Activated naive CD4-positive, alpha-beta T cell treated with anti-CD3 and anti-CD28 coated beads for 36 hours (primary cell): ENCODE results near the gene TRDN. TPM values are rescaled to one million over a fixed set of nuclear protein-coding genes. Genes with fewer than 3 reads are reported as not detected.

Experiments
- CTCF ChIA-PET: fragments of 350-600 bp; sonication (Branson Sonifier 250); formaldehyde crosslinking; loops from one replicate; lab custom pipeline; 2021; ENCODE audit warnings: antibody characterized with exemption; lab: Charles Lee
- DNase-seq: peaks from one replicate; pipeline ENCODE4 v3.0.0-alpha.2; 2020
- H3K27ac Mint-ChIP-seq: one replicate; pipeline ENCODE4 v1.8.0; 2021; ENCODE audit warnings: mild to moderate bottlenecking, mixed read lengths
- H3K27me3 Mint-ChIP-seq: one replicate; pipeline ENCODE4 v1.8.0; 2021; ENCODE audit warnings: low read depth, mixed read lengths
- H3K36me3 Mint-ChIP-seq: one replicate; pipeline ENCODE4 v1.8.0; 2021; ENCODE audit warnings: low read depth, mixed read lengths
- H3K4me1 Mint-ChIP-seq: one replicate; pipeline ENCODE4 v1.8.0; 2021; ENCODE audit warnings: low read depth, mixed read lengths
- H3K4me3 Mint-ChIP-seq: one replicate; pipeline ENCODE4 v1.8.0; 2021; ENCODE audit warnings: mild to moderate bottlenecking, moderate library complexity, mixed read lengths
- H3K9me3 Mint-ChIP-seq: one replicate; pipeline ENCODE4 v1.8.0; 2021; ENCODE audit warnings: mixed read lengths
- intact Hi-C: fragments of 100-400 bp; cut with micrococcal nuclease; formaldehyde crosslinking; loops from one replicate; pipeline ENCODE4 v1.15.1; 2023
- total RNA-seq, 2 experiments: library from RNA; stranded (reverse); gene quantifications; one replicate each; pipeline ENCODE4 v1.2.3, GENCODE V29; 2021

TRDN gene
- total RNA-seq, 2 experiments from 2014 or later, result not detected

GRCh38 chr6:123415844-123416468 lies 220.8 kb downstream of the TRDN start:
- H3K27me3 Mint-ChIP-seq, result peaks cover 2% of the 10 kb centered on the region
- no peak overlapping the region for H3K27ac Mint-ChIP-seq
- H3K4me1 Mint-ChIP-seq, result no peaks in the 10 kb centered on the region
- H3K4me3 Mint-ChIP-seq, result no peak overlapping the region
- CTCF ChIA-PET, result interaction anchor here (0.6 to 1.0 kb wide), 2 partner anchors 10 to 300 kb away, joined by 3 to 7 read pairs; no protein-coding TSS in a partner anchor
- intact Hi-C loops, result loop anchor here (1.0 to 10.0 kb wide), 4 partner anchors 299 to 1436 kb away; no protein-coding TSS in a partner anchor
- no peaks in the 10 kb centered on the region for H3K36me3 Mint-ChIP-seq
- H3K9me3 Mint-ChIP-seq, result no peaks in the 10 kb centered on the region
- peak; percentile 65 for DNase-seq

- H3K4me1 Mint-ChIP-seq, result no peaks in the 10 kb centered on the region
- intact Hi-C loops, result no loop called here
- CTCF ChIA-PET, result no interaction called here
Observed at GRCh38 chr6:123404975-123405374, 231.8 kb downstream of the TRDN start.

DNA sequence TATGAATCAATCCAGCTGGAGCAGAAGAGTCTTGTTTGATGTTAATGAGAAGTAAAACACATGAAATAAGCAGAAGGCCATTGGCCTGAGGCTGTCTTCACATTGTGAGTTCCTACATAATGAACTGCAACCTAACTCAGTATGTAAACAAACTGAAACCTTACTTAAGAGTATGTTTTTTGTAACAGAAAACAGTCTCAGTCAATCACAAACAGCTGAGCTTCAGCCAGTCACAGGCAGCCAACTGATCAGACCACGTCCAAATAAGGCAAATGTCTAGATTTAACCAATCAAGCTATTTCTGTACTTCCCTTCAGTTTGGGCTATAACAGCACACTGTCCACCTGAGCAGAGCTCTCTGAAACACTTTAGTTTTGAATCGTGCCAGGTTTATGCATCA lies 234.7 kb downstream of the TRDN start:
- Mint-ChIP-seq H3K4me3 (no peak overlapping the region), H3K27ac (no peak overlapping the region), H3K4me1 (no peaks in the 10 kb centered on the region), H3K27me3 (no peaks in the 10 kb centered on the region), H3K36me3 (no peaks in the 10 kb centered on the region), H3K9me3 (no peaks in the 10 kb centered on the region)
- intact Hi-C loops, result no loop called here
- no peak for DNase-seq
- CTCF ChIA-PET, result interaction anchor here (0.6 kb wide), 1 partner anchor 312 kb away, joined by 3 read pairs; no protein-coding TSS in a partner anchor

More at GRCh38 chr6:123404975-123405374, 231.8 kb downstream of the TRDN start:
- no peaks in the 10 kb centered on the region for H3K27me3 Mint-ChIP-seq
- H3K27ac Mint-ChIP-seq, result no peak overlapping the region
- H3K4me3 Mint-ChIP-seq, result no peak overlapping the region
- H3K36me3 Mint-ChIP-seq, result no peaks in the 10 kb centered on the region
- no peak for DNase-seq
- H3K9me3 Mint-ChIP-seq, result no peaks in the 10 kb centered on the region

GRCh38 chr6:123398072-123398471 lies 238.7 kb downstream of the TRDN start:
- Mint-ChIP-seq H3K4me1 (no peaks in the 10 kb centered on the region), H3K9me3 (no peaks in the 10 kb centered on the region), H3K27me3 (no peaks in the 10 kb centered on the region), H3K4me3 (no peak overlapping the region), H3K36me3 (no peaks in the 10 kb centered on the region), H3K27ac (no peak overlapping the region)
- intact Hi-C loops, result no loop called here
- no peak for DNase-seq
- CTCF ChIA-PET, result no interaction called here

DNA sequence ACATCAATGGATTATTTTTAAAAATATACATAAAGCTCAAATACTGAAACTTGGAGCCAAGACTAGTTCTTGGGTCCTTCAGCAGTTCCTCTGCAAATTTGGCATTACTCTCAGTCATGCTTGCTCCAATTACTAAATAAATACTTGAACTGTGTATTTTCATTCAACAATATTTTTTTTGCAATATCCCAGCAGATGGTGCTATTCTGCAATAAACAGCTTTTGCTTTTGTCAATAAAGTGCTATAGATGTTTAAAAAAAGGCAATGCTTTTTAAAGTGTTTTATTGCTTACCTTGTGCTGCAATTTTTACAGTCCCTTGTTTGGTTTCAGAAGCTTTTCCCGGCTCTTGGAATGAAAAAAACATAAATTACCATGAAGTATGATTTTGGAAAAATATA lies 243.4 kb downstream of the TRDN start:
- CTCF ChIA-PET, result no interaction called here

GRCh38 chr6:123383718-123384117 lies 253.0 kb downstream of the TRDN start:
- Mint-ChIP-seq H3K4me3 (no peak overlapping the region), H3K9me3 (no peaks in the 10 kb centered on the region), H3K36me3 (no peaks in the 10 kb centered on the region), H3K4me1 (no peaks in the 10 kb centered on the region), H3K27me3 (no peaks in the 10 kb centered on the region), H3K27ac (no peak overlapping the region)
- CTCF ChIA-PET, result no interaction called here
- intact Hi-C loops, result no loop called here
- no peak for DNase-seq

More for the DNA sequence above, 243.4 kb downstream of the TRDN start:
- H3K9me3 Mint-ChIP-seq, result no peaks in the 10 kb centered on the region
- H3K4me3 Mint-ChIP-seq, result no peak overlapping the region
- no peaks in the 10 kb centered on the region for H3K27me3 Mint-ChIP-seq
- H3K4me1 Mint-ChIP-seq, result no peaks in the 10 kb centered on the region
- no peak for DNase-seq
- H3K27ac Mint-ChIP-seq, result no peak overlapping the region
- intact Hi-C loops, result no loop called here
- H3K36me3 Mint-ChIP-seq, result no peaks in the 10 kb centered on the region

GRCh38 chr6:123380257-123380656 lies 256.5 kb downstream of the TRDN start:
- DNase-seq, result no peak
- no peaks in the 10 kb centered on the region for H3K27me3 Mint-ChIP-seq

DNA sequence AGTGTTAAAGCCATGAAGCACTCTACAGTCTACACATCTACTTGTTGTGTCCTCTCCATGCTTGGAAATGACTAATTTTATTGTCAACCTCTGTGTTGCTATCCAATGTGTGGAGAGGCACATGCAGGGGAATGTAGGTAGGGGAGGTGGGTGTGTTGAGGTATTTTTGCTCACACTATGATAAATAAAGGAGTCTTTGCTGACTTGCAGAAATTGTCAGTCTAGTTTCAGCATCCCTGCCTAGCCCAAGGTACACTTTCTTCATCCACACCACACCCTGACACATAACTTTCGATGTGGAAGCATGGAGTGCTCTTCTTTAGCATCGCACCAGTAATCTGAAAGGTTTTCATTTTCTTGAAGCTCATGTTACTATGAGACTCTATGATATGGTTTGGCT lies 264.0 kb downstream of the TRDN start:
- intact Hi-C loops, result no loop called here
- DNase-seq, result no peak
- no peaks in the 10 kb centered on the region for H3K9me3 Mint-ChIP-seq
- no peaks in the 10 kb centered on the region for H3K4me1 Mint-ChIP-seq
- no peak overlapping the region for H3K4me3 Mint-ChIP-seq
- no peak overlapping the region for H3K27ac Mint-ChIP-seq
- CTCF ChIA-PET, result no interaction called here
- no peaks in the 10 kb centered on the region for H3K27me3 Mint-ChIP-seq
- H3K36me3 Mint-ChIP-seq, result no peaks in the 10 kb centered on the region

More at GRCh38 chr6:123380257-123380656, 256.5 kb downstream of the TRDN start:
- CTCF ChIA-PET, result interaction anchor here (0.6 kb wide), 1 partner anchor 840 kb away, joined by 4 read pairs; no protein-coding TSS in a partner anchor
- intact Hi-C loops, result no loop called here
- no peaks in the 10 kb centered on the region for H3K36me3 Mint-ChIP-seq
- H3K4me1 Mint-ChIP-seq, result no peaks in the 10 kb centered on the region
- H3K27ac Mint-ChIP-seq, result no peak overlapping the region
- no peaks in the 10 kb centered on the region for H3K9me3 Mint-ChIP-seq
- H3K4me3 Mint-ChIP-seq, result no peak overlapping the region

DNA sequence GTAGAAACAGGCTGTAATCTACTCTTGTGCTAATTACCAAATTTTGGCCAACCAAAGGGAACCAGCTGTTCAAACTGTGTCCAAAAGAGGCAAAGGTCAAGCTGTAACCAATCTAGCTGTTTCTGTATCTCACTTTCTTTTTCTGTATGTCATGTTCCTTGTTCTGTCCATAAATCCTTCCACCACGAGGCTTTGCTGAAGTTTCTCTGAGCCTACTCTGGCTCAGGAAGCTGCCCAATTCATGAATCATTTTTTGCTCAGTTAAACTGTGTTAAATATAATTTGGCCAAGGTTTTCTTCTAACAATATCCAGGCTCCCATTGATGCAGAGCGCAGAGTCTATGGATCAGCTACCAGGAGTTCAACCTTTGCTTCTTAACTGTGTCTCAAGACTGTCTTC lies 272.8 kb downstream of the TRDN start:
- H3K4me1 Mint-ChIP-seq, result no peaks in the 10 kb centered on the region
- no peaks in the 10 kb centered on the region for H3K27me3 Mint-ChIP-seq
- intact Hi-C loops, result no loop called here
- DNase-seq, result no peak
- H3K36me3 Mint-ChIP-seq, result no peaks in the 10 kb centered on the region
- CTCF ChIA-PET, result no interaction called here
- H3K4me3 Mint-ChIP-seq, result no peak overlapping the region
- peaks cover 2% of the 10 kb centered on the region for H3K9me3 Mint-ChIP-seq
- H3K27ac Mint-ChIP-seq, result no peak overlapping the region

GRCh38 chr6:123360359-123360758 lies 276.4 kb downstream of the TRDN start:
- Mint-ChIP-seq H3K36me3 (no peaks in the 10 kb centered on the region), H3K4me3 (no peak overlapping the region), H3K27ac (no peak overlapping the region), H3K4me1 (no peaks in the 10 kb centered on the region), H3K9me3 (peaks cover 2% of the 10 kb centered on the region), H3K27me3 (no peaks in the 10 kb centered on the region)
- intact Hi-C loops, result no loop called here
- CTCF ChIA-PET, result no interaction called here
- no peak for DNase-seq

- peaks cover 1% of the 10 kb centered on the region for H3K9me3 Mint-ChIP-seq
- H3K27me3 Mint-ChIP-seq, result no peaks in the 10 kb centered on the region
- no peaks in the 10 kb centered on the region for H3K4me1 Mint-ChIP-seq
- no peak for DNase-seq
- CTCF ChIA-PET, result no interaction called here
- H3K4me3 Mint-ChIP-seq, result no peak overlapping the region
- H3K27ac Mint-ChIP-seq, result no peak overlapping the region
- intact Hi-C loops, result loop anchor here (10.0 kb wide), 1 partner anchor 1438 kb away; no protein-coding TSS in a partner anchor
- H3K36me3 Mint-ChIP-seq, result no peaks in the 10 kb centered on the region
Observed at GRCh38 chr6:123352705-123353104, 284.0 kb downstream of the TRDN start.

DNA sequence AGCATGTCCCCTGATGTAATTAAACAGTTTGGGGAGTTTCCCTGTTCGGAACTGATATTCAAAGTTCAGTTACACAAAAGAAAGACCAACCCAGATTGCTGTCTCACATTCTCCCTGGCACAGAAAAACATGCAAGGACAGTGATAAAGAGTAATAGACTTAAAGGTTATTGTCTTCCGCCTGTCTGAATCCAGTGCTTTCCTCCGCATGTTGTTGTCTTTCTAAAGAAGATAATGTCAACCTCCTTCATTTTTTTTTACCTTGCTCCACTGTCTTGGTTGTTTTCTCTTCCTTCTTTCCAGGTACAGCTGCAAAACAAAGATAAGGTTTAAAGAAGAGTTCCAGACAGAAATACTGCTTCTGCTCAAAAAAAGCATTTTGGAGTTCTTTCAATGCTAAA lies 284.5 kb downstream of the TRDN start:
- Mint-ChIP-seq H3K4me1 (no peaks in the 10 kb centered on the region), H3K27ac (no peak overlapping the region), H3K36me3 (no peaks in the 10 kb centered on the region), H3K4me3 (no peak overlapping the region), H3K9me3 (peaks cover 1% of the 10 kb centered on the region), H3K27me3 (no peaks in the 10 kb centered on the region)
- intact Hi-C loops, result loop anchor here (10.0 kb wide), 1 partner anchor 1437 kb away; no protein-coding TSS in a partner anchor
- CTCF ChIA-PET, result no interaction called here
- DNase-seq, result no peak

- DNase-seq, result no peak
- Mint-ChIP-seq H3K4me1 (no peaks in the 10 kb centered on the region), H3K27ac (no peak overlapping the region), H3K4me3 (no peak overlapping the region), H3K9me3 (no peaks in the 10 kb centered on the region), H3K27me3 (no peaks in the 10 kb centered on the region), H3K36me3 (no peaks in the 10 kb centered on the region)
- CTCF ChIA-PET, result no interaction called here
- intact Hi-C loops, result no loop called here
Observed at GRCh38 chr6:123343836-123344235, 292.9 kb downstream of the TRDN start.
